ENCODE results near the gene AP2A2.
A peak's percentile ranks its signal among the peaks of the same experiment; 100 is the strongest.

AP2A2 gene

DNA sequence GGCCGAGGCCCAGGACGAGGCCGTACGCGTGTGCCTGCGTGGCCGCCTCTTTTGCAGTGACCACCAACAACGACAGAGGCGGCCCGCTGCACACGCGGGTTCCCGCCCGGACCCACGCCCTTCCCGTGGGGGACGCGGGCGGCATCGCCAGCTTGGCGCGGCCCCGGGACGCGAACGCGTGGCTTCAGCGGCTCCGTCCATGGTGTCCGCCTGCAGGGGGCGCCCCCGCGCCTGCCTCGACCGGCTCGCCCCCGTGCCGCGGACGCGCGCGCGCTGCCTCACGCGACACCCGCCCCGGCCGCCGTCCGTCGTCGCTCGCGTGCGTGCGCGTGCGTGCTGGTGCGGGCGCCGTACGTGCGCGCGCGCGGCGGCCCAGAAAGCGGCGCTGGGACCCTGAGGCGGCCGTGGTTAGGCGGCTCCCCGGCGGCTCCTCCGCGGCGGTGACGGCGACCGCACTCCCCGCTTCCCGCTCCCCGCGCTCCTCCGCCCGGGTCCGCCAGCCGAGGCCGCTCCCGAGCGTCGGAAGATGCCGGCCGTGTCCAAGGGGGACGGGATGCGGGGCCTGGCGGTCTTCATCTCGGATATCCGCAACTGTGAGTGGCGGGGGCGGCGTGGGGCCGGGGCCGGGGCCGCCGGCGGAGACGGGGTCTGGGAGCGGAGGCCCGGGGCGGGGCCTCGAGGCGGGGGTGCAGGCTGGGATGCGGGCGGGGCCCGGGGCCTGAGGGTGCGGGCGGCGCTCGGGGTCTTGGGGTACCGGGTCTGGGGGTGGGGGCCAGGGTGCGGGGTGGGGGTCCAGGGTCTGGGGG, at the start of gene AP2A2:
AP2A2 (plus strand) TSS at position 375 of the 806 bp plus-strand sequence; CDS start at position 527, 152 bp downstream.
- POLR2A ChIA-PET (ENCODE audit: low non-redundant PET): interaction anchor here (0.6 kb wide), 1 partner anchor 126 kb away, joined by 4 read pairs; no protein-coding TSS in a partner anchor
- TF ChIP-seq CTCF (conservative IDR thresholded peaks at IDR 0.05; ENCODE audit: low read depth): peak; percentile 90
- peak within 1 kb of the TSS; percentile 88 for H3K27ac ChIP-seq
- CTCF ChIA-PET: interaction anchor here (0.5 to 1.0 kb wide), 4 partner anchors 10 to 391 kb away, joined by 3 to 4 read pairs (median 4); no protein-coding TSS in a partner anchor
- peak; percentile 88 for DNase-seq (ENCODE audit: low spot score)

- no peak for DNase-seq (ENCODE audit: low spot score)
- no peak for TF ChIP-seq CTCF (conservative IDR thresholded peaks at IDR 0.05; ENCODE audit: low read depth)
- ChIA-PET POLR2A (ENCODE audit: low non-redundant PET) (no interaction called here), CTCF (interaction anchor here (0.7 kb wide), 1 partner anchor 1686 kb away, joined by 3 read pairs; no protein-coding TSS in a partner anchor)
- peak overlapping the region; percentile 35 for H3K27ac ChIP-seq
Observed at GRCh38 chr11:876545-876944, 49.1 kb upstream of the AP2A2 start.

GRCh38 chr11:877565-877964, 48.1 kb upstream of the AP2A2 start:
- no peak for DNase-seq (ENCODE audit: low spot score)
- POLR2A ChIA-PET (ENCODE audit: low non-redundant PET): no interaction called here

DNA sequence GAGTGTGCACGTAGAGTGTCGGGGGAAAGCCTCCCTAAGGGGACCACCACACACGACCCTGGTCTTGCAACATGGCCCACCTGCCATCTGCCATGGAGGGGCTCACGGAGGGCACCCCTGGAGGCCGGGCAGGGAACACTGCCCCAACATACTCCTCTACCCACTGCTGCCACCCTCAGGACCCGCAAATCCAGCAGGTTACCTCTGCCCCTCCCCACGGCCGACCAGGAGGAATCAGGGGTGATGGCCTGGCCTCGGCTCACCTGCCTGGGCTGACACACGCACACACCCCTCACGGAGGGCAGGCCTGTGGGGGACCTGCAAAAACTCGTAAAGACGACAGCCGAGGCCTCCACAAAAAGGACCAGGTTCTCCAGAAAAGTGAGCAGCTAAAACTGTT, 45.2 kb upstream of the AP2A2 start:
- no peak for DNase-seq (ENCODE audit: low spot score)
- TF ChIP-seq CTCF (conservative IDR thresholded peaks at IDR 0.05; ENCODE audit: low read depth): no peak
- CTCF ChIA-PET: no interaction called here
- POLR2A ChIA-PET (ENCODE audit: low non-redundant PET): no interaction called here
- H3K27ac ChIP-seq: no peak overlapping the region

More at GRCh38 chr11:877565-877964, 48.1 kb upstream of the AP2A2 start:
- 0 out of 2 replicates have a peak overlapping the region, but pooled peaks have one; percentile 35 for H3K27ac ChIP-seq
- CTCF ChIA-PET: interaction anchor here (0.6 kb wide), 1 partner anchor 18 kb away, joined by 3 read pairs; no protein-coding TSS in a partner anchor
- no peak for TF ChIP-seq CTCF (conservative IDR thresholded peaks at IDR 0.05; ENCODE audit: low read depth)

DNA sequence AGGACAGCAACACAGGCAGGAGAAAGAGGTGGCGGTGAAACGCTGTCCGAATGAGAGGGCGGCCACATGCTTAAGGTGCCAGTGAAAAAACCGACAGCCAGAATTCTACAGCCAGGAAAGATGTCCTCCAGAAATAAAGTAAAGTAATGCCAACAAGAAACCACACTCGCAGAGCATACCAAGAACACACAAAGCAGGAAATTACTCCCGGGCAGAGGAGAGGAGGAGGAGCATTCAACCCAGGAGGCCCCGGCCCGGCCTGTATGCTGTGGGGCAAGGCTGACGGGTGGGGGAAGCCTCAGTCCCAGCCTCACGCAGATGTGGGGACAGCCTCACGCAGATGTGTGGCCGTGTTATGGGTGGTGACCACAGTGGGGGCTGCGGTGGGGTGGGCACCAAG, 43.1 kb upstream of the AP2A2 start:
- CTCF ChIA-PET: no interaction called here
- TF ChIP-seq CTCF (conservative IDR thresholded peaks at IDR 0.05; ENCODE audit: low read depth): no peak

GRCh38 chr11:883527-883926, 42.1 kb upstream of the AP2A2 start:
- ChIA-PET CTCF (interaction anchor here (0.7 to 1.0 kb wide), 2 partner anchors 36 to 1682 kb away, joined by 3 to 4 read pairs; no protein-coding TSS in a partner anchor), POLR2A (ENCODE audit: low non-redundant PET) (no interaction called here)
- peak overlapping the region; percentile 16; the same call in 1 of the 2 replicates for H3K27ac ChIP-seq
- no peak for DNase-seq (ENCODE audit: low spot score)
- no peak for TF ChIP-seq CTCF (conservative IDR thresholded peaks at IDR 0.05; ENCODE audit: low read depth)

More for the DNA sequence above, 43.1 kb upstream of the AP2A2 start:
- peak overlapping the region; percentile 16; the same call in 1 of the 2 replicates for H3K27ac ChIP-seq
- no peak for DNase-seq (ENCODE audit: low spot score)
- POLR2A ChIA-PET (ENCODE audit: low non-redundant PET): no interaction called here

All from RWPE1 (cell line).